GM21528 (cell line): ENCODE results near the gene DPH2.

ENCODE experiments used
- ATAC-seq: cut with Tn5 transposase; IDR thresholded peaks from one replicate; pipeline ENCODE4 v1.9.1; 2021; ENCODE audit warnings: mild to moderate bottlenecking, moderate library complexity; ENCODE audit not compliant: unreplicated experiment, low FRiP score

DPH2 gene

DNA sequence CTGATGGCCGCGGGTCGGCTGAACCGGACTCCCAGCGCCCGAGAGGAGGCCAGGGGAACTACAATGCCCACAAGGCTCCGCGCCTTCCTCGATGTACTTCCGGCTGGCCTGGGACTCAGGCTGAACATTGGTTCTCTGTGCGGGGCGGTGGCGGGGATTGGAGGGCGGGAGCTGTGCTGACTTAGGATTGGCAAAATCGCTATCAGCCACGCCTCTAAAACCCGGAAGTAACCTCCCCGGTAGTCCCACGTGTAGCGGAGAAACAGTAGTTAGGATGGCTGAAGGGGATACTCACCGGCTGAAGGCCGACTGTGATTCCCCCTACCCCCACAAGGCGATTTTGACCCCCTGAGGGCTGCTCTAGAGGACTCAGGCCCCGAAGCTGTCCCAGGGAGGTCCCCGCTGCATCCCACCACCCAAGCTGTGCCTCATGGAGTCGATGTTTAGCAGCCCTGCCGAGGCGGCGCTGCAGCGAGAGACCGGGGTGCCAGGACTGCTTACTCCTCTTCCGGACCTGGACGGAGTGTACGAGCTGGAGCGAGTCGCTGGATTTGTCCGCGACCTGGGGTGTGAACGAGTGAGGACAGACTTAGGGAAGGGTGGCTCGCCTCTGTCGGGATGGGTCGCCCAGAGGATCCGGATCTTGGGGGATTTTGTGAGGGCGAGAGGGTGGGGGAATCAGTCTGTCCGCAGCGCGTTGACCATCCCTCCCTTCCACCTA lies at the start of gene DPH2:
DPH2 (plus strand) TSS at position 265 of the 721 bp plus-strand sequence; CDS start at position 431, 166 bp downstream.
- peak; percentile 69 for ATAC-seq

DNA sequence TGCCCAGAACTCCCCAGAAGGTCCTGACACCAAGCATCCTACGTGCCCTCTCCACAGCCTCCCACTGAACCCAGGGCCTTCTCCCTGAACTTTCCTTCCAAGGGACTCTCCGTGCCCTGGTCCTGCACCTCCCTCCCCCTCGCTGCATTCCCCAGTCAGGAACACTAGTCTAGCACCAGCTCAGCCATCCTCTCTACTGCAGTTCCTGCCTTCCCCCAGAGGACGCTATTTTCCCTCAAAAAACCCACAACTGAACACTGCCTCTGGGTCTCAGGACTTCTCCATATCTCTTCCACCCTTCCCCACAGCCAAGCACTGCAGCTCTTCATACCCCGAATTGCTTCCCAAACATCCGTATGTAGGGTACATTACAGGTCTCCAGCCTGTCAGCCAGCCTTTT lies 48.8 kb upstream of the DPH2 start:
- no peak for ATAC-seq

DNA sequence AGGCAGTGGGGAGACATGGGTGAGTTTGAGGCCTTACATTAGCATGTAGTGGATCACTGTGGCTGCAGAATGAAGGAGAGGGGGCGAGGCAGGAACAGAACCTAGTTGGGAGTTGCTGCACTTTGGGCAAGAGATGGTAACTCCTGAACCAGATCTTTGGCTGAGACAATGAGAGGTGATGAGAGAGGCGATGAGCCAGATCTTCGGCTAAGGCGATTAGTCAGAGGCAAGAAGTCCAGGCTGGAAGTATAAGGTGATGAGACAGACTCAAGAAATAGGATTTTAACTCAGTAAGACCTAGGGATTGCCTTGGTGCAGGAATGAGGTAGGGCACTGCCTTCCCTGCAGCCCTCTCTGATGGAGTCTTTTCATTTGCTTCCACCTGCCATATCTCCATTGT lies 45.3 kb upstream of the DPH2 start:
- no peak for ATAC-seq

DNA sequence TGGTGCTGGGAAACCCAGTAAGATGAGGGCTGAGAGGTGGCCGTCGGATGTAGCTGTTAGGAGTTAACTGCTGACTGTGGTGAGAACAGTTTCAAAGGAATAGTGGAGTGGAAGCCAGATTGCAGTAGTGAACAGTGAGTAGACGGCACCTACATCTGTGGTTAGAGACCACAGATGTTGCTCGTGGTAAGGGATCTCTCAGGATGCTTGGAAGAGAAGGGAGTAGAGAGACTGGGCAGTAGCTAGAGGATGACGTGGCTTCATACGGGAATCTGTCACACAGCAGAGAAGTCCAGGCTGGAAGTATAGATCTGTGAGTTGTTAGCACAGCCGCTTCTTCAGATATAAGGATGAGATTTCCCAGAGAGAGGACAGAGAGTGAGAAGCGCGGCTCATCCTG lies 44.0 kb upstream of the DPH2 start:
- ATAC-seq, result no peak

DNA sequence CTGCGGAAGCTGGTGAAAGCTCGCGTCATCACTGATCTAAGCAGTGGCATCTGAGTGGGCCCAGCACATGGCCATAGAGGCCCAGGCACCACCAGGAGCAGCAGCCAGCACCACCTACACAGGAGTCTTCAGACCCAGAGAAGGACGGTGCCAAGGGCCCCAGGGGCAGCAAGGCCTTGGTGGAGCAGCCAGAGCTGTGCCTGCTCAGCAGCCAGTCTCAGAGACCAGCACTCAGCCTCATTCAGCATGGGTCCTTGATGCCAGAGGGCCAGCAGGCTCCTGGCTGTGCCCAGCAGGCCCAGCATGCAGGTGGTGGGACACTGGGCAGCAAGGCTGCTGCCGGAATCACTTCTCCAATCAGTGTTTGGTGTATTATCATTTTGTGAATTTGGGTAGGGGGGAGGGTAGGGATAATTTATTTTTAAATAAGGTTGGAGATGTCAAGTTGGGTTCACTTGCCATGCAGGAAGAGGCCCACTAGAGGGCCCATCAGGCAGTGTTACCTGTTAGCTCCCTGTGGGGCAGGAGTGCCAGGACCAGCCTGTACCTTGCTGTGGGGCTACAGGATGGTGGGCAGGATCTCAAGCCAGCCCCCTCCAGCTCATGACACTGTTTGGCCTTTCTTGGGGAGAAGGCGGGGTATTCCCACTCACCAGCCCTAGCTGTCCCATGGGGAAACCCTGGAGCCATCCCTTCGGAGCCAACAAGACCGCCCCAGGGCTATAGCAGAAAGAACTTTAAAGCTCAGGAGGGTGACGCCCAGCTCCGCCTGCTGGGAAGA lies 39.5 kb upstream of the DPH2 start:
- no peak for ATAC-seq

- no peak for ATAC-seq
Measured at GRCh38 chr1:43930949-43931275, 38.9 kb upstream of the DPH2 start.

DNA sequence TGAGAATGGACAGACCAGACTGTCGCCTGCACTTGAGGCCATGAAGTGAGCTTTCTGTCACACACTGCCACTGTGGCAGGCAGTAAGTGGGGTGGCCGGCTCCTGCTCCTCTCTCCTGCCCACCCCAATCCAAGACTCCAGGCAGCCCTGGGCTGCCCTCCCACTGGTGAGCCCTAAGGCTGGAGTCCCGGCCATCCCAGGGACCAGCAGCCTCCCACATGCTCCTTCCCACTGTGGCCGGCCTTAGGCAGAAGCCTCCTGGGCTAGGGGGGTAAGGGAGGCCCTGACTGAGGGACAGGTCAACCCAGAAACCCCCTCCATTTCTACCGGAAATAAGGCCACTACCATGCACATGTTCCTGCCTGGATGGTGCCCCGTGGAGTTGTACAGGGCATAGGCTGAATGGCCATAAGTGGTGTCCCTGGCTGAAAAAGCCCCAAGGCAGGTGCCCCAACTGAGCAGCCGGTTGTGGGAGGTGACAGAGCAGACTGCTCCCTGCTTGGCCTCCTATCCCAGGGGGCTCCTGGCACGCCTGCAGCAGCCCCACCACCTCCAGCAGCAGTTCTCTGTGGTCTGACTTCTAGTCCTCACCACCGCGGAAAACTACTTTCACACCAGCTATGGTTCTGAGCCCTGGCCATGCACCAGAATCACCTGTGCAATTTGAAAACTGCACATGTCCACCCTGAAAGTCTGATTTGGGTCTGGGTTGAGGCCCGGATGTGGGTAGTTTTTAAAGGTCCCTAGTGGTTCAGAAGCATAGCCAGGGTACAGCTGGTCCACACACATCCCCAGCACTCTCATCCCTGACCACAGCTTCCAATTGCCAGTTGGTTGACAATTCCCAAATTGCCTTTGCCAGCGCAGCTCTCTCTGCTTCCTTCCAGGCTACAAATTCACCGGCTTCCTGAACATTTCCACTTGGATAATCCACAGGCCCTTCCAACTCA lies 37.8 kb upstream of the DPH2 start:
- no peak for ATAC-seq

- ATAC-seq, result no peak
Measured at GRCh38 chr1:43932786-43933385, 36.9 kb upstream of the DPH2 start.

DNA sequence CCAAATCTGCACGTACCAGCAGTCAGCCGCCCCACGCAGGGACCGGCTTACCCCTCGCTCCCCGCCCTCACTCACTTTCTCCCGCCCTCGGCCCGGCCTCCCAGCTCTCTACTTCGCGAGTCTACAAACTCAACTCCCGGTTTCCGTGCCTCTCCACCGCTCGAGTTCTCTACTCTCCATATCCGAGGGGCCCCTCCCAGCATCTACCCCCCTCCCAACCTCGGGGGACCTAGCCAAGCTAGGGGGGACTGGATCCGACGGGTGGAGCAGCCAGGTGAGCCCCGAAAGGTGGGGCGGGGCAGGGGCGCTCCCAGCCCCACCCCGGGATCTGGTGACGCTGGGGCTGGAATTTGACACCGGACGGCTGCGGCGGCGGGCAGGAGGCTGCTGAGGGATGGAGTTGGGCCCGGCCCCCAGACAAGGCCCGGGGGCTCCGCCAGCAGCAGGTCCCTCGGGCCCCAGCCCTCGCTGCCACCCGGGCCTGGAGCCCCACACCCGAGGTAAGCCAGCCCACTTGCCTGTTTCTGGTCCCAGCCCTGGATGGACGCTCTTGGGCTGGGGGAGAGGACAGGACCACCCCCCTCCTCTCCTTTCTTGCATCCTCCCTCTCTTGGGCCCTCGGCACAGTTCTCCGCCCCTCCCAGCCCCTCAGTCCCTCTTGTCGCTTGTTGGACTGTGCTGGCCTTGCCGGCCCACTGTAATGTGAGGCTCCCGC lies 36.3 kb upstream of the DPH2 start, which contains the start of gene ARTN:
ARTN (plus strand) TSS at position 416 of the 715 bp plus-strand sequence. CDS start 1,856 bp downstream, outside the sequence.
- no peak for ATAC-seq

DNA sequence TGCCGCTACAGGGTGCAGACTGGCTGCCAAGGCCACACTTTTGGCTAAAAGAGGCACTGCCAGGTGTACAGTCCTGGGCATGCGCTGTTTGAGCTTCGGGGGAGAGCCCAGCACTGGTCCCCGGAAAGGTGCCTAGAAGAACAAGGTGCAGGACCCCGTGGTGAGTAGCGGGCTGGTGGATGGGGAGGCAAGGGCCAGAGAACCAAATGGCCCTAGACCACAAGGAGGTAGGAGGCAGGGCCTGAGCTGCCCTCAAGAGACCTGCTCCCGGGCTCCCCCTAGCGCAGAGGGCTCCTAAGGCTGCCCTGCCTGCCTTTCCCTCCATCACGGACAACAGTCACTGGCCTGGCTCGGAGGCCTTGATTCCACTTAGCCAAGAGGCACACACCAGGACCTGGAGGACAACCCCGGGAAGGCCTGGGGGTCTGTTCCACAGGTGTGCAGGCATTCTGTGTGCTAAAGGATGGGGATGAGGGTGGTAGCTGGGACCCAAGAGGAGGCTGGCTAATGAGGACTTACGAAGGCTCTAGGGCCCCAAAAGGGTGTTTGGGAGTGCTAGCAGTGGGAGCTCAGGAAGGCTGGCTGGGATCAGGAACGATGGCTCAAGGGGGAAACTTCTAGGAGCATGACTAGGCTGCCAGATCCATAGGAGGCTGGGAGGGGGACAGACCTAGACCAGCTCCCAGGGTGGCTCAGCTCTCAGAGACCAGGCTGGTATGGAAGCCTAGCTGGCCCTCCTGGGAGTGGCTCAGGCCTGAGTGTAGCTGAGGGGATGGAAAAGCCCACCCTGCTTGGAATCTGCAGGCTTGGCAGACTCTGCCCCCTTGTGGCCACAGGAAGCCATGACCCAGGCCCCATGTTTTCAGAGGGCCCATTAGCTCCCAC lies 35.5 kb upstream of the DPH2 start:
- ATAC-seq, result no peak

- ATAC-seq, result no peak
Measured at GRCh38 chr1:43934986-43935324, 34.9 kb upstream of the DPH2 start.

DNA sequence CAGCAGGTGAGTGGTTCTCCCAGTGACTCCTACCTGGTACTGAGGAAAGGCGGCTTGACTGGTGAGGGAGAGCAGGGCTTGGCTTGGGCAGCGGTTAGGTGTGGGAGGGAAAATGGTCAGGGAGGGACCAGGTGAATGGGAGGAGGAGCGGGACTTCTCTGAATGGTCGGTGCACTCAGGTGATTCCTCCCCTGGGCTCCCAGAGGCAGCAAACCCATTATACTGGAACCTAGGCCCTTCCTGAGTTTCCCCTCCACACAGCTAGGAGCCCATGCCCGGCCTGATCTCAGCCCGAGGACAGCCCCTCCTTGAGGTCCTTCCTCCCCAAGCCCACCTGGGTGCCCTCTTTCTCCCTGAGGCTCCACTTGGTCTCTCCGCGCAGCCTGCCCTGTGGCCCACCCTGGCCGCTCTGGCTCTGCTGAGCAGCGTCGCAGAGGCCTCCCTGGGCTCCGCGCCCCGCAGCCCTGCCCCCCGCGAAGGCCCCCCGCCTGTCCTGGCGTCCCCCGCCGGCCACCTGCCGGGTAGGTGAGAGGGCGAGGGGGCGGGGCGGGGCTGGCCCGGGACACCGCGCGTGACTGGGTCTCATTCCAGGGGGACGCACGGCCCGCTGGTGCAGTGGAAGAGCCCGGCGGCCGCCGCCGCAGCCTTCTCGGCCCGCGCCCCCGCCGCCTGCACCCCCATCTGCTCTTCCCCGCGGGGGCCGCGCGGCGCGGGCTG lies 33.9 kb upstream of the DPH2 start:
- no peak for ATAC-seq

- ATAC-seq, result no peak
Measured at GRCh38 chr1:43936431-43937151, 33.2 kb upstream of the DPH2 start.

DNA sequence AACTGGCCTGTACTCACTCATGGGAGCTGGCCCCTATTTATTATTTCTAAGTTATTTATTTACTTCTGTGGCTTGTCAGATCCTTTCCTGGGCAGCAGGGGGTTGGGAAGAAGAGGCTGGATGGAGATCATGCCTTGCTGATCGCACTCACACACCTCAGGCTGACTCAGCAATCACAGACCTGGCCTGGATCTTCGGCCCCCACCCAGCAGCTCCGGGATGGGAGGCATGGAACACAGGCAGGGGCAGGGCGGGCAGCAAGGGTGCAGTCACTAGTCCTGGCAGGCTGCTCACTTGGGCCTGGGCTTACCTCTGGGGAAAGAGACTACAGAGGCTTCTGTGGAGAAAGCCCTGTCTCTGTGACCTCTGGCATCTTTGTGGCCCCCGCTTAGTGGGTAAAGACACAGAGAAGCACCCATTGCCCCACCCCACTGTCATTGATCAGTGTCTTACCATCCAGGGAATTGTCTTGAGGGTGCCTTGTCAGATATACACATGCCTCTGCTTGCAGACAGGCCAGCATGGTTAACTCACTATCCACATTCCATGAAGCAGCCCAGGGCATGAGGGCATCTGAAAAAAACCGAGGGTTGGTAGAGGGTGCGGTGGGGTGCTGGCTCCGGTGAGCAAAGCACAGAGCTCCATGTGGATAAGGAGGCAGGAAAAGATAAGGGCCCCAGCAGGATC lies 32.5 kb upstream of the DPH2 start:
- no peak for ATAC-seq

DNA sequence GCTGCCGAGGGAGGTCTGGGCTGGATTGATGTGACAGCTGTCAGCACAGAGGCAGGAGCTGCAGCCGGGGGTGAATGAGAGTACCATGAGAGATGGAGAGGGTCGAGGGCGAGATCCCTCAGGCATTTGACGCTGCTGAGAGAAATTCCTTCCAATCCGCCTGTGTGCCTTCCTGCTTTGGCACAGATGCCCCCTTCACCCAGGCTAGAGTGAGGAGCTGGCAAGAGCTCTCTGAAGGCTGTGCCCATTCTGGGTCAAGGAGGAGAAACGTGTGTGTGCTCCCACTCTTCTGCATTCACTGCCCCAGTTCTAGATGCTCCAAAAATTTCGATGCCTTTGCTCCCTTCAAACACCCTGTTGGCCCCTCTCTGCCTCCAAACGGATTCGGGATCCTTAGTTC lies 31.4 kb upstream of the DPH2 start:
- ATAC-seq, result no peak

GRCh38 chr1:43938892-43939587 lies 30.8 kb upstream of the DPH2 start:
- ATAC-seq, result no peak

DNA sequence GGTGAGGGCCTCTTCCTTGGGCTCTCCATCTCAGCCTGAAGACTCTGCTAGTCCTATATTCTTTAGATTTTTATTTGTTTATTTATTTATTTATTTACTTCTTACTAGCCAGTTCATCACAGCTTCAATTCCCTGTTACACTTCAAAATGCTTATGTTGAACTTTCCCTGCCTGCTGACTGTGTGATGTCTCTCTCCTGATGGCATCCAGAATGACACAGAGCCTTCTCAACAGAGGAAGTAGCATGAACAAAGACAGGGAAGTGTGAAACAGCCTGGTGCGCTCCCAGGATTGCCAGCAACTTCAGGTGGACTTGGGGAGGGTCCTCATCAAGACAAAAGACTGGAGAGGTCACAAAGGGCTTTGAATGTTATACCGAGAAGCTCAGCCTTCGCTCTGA lies 27.4 kb upstream of the DPH2 start:
- ATAC-seq, result no peak
